Choroid plexus epithelial cell (primary cell): ENCODE results near the gene SSTR4.

Experiments used
- DNase-seq: peaks from one replicate; pipeline ENCODE4 v3.0.0-alpha.2; 2010; ENCODE audit warnings: low read depth
- H3K4me3 ChIP-seq: 2 replicates; pipeline ENCODE4 v1.5.1; 2011; ENCODE audit warnings: low read depth, mild to moderate bottlenecking, control low read depth, low read length, moderate library complexity
- CTCF ChIP-seq: conservative IDR thresholded peaks from 2 replicates; pipeline ENCODE4 v1.5.1; 2011; ENCODE audit warnings: low read depth, mild to moderate bottlenecking, control low read depth, inconsistent platforms, low read length, moderate library complexity

SSTR4 gene

GRCh38 chr20:23000232-23000947, 34.7 kb upstream of the SSTR4 start:
- no peak for TF ChIP-seq CTCF
- no peak for DNase-seq
- no peak overlapping the region for H3K4me3 ChIP-seq

- TF ChIP-seq CTCF = no peak
- DNase-seq = no peak
- H3K4me3 ChIP-seq = no peak overlapping the region
Observed at GRCh38 chr20:23002276-23002675, 32.8 kb upstream of the SSTR4 start.

GRCh38 chr20:23003077-23003635, 32.0 kb upstream of the SSTR4 start:
- no peak for DNase-seq
- TF ChIP-seq CTCF = no peak
- H3K4me3 ChIP-seq = no peak overlapping the region

- no peak for DNase-seq
Observed at GRCh38 chr20:23003881-23004460, 31.1 kb upstream of the SSTR4 start.

GRCh38 chr20:23005776-23006175, 29.3 kb upstream of the SSTR4 start:
- no peak for TF ChIP-seq CTCF
- DNase-seq = no peak
- no peak overlapping the region for H3K4me3 ChIP-seq

More at GRCh38 chr20:23003881-23004460, 31.1 kb upstream of the SSTR4 start:
- no peak overlapping the region for H3K4me3 ChIP-seq
- no peak for TF ChIP-seq CTCF

- no peak overlapping the region for H3K4me3 ChIP-seq
- TF ChIP-seq CTCF = no peak
- DNase-seq = no peak
Observed at GRCh38 chr20:23007462-23007861, 27.6 kb upstream of the SSTR4 start.
